ENCODE measurements around the gene LRRC28.

Gene LRRC28

DNA sequence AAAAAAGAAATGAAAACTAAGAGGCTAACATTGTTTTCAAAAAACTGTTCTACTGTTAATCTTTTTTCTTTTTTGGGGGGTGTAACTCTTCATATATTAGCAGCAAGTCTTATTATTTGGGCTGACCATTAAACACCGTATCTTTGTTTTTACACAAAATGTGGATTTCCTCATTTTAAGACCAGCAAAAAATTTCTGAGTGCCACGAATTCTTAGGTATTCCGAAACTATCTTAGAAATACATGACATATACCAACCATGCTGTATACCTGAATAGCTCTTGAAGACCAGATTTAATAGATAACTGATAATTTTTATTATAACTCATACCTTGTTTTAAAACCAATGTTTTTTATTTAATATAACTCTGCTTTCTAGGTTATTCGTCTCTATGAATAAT is 1.3 kb upstream of the LRRC28 start:
- H3K4me3 ChIP-seq (ENCODE audit: low read depth in 1 of 2, low read length in 2 of 2) = peak overlapping the region; percentile 70 to 97
- H3K27ac ChIP-seq (ENCODE audit: low read length) = peak overlapping the region; percentile 99
- H3K9me3 ChIP-seq (ENCODE audit: control insufficient read depth in 1 of 2, low read length in 2 of 2) = no peaks in the 10 kb centered on the region
- no peaks in the 10 kb centered on the region for H3K36me3 ChIP-seq (ENCODE audit: control insufficient read depth in 1 of 2, insufficient read depth in 2 of 2, low read length in 2 of 2)
- H3K27me3 ChIP-seq (ENCODE audit: low read depth, low read length) = no peaks in the 10 kb centered on the region
- peaks cover 0 to 29% of the 10 kb centered on the region in 2 donors for H3K4me1 ChIP-seq (ENCODE audit: control insufficient read depth in 1 of 2, insufficient read depth in 2 of 2, low read length in 2 of 2)

DNA sequence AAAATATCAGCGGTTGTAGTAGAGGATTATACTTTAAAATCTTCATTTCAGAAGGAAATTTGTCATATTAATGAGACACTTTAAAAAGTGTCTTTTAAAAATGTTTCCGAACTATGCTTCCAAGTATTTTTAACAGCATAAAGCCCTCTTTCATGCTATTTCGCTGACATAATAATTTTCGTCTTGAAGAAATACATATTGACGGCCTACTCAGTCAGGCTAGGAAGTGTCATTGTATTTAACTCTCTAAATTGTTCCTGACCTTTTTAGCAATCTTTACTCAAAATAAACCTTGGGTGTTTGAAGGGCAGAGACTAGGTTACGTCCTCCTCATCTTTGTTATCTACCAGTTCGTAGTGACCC is 806 bp upstream of the LRRC28 start:
- no peaks in the 10 kb centered on the region for H3K9me3 ChIP-seq (ENCODE audit: control insufficient read depth in 1 of 2, low read length in 2 of 2)
- peaks cover 0 to 29% of the 10 kb centered on the region in 2 donors for H3K4me1 ChIP-seq (ENCODE audit: control insufficient read depth in 1 of 2, insufficient read depth in 2 of 2, low read length in 2 of 2)
- peak overlapping the region; percentile 86 to 97 for H3K4me3 ChIP-seq (ENCODE audit: low read depth in 1 of 2, low read length in 2 of 2)
- no peaks in the 10 kb centered on the region for H3K27me3 ChIP-seq (ENCODE audit: low read depth, low read length)
- peak overlapping the region; percentile 99 for H3K27ac ChIP-seq (ENCODE audit: low read length)
- no peaks in the 10 kb centered on the region for H3K36me3 ChIP-seq (ENCODE audit: control insufficient read depth in 1 of 2, insufficient read depth in 2 of 2, low read length in 2 of 2)

DNA sequence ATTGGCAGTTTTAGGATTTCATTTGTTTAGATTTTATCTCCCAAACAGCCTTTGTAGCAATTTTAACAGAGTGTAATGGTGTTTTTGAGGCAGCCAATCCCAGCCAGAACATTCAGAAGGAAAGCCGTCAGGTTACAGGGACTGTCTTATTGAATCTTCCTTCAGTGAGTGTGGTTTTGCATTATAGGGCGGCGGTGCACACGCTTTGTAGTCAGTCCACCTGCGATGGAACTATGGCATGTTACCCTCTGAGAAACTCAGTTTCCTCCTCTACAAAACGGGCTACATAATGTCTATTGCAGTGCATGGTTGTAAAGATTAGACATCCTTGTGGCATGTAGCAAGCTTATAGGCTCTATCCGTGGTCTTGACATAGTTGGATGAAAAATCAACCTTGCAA is 1.0 kb downstream of the LRRC28 start:
- H3K27ac ChIP-seq (ENCODE audit: low read length) = no peak overlapping the region
- peaks cover 0 to 6% of the 10 kb centered on the region in 2 donors for H3K36me3 ChIP-seq (ENCODE audit: control insufficient read depth in 1 of 2, insufficient read depth in 2 of 2, low read length in 2 of 2)
- H3K9me3 ChIP-seq (ENCODE audit: control insufficient read depth in 1 of 2, low read length in 2 of 2) = no peaks in the 10 kb centered on the region
- peaks cover 0 to 29% of the 10 kb centered on the region in 2 donors for H3K4me1 ChIP-seq (ENCODE audit: control insufficient read depth in 1 of 2, insufficient read depth in 2 of 2, low read length in 2 of 2)
- peak overlapping the region; percentile 86 for H3K4me3 ChIP-seq (ENCODE audit: low read depth in 1 of 2, low read length in 2 of 2)
- no peaks in the 10 kb centered on the region for H3K27me3 ChIP-seq (ENCODE audit: low read depth, low read length)

DNA sequence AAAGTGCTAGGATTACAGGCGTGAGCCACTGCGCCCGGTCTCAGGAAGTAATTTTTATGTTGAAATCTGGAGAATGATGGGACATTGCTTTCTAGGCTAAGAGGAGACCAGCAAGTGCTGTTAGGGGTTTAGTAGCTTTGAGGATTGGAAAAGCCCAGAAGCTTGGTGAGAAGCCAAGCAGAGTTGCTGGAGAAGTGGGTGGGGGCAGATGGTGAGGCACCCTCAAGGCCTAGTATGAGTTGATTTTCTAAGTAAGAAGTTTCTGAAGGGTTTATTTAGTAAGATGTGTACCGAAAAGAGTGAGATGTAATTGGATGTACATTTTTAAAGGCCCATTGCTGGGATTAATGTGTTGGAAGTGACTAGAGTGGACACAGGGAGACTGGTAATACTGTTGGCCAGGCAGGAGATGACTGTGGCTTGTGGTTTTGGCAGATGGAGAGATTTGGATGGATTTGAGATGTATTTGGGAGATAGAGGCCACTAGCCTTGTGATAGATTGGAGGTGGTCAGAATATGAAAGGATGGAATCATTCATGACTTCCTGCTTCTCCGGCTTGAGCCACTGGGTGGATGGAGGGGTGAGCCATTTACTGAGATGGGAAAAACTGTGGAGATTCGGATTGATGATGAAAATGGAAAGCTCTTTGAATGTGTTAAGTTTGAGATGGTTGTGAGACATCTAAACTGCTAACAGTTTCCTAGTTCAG is 2.3 kb downstream of the LRRC28 start:
- Histone ChIP-seq H3K36me3 (ENCODE audit: control insufficient read depth in 1 of 2, insufficient read depth in 2 of 2, low read length in 2 of 2) (peaks cover 0 to 11% of the 10 kb centered on the region in 2 donors), H3K27ac (ENCODE audit: low read length) (no peak overlapping the region), H3K4me1 (ENCODE audit: control insufficient read depth in 1 of 2, insufficient read depth in 2 of 2, low read length in 2 of 2) (peaks cover 0 to 18% of the 10 kb centered on the region in 2 donors), H3K27me3 (ENCODE audit: low read depth, low read length) (no peaks in the 10 kb centered on the region), H3K9me3 (ENCODE audit: control insufficient read depth in 1 of 2, low read length in 2 of 2) (no peaks in the 10 kb centered on the region), H3K4me3 (ENCODE audit: low read depth in 1 of 2, low read length in 2 of 2) (no peak overlapping the region)

DNA sequence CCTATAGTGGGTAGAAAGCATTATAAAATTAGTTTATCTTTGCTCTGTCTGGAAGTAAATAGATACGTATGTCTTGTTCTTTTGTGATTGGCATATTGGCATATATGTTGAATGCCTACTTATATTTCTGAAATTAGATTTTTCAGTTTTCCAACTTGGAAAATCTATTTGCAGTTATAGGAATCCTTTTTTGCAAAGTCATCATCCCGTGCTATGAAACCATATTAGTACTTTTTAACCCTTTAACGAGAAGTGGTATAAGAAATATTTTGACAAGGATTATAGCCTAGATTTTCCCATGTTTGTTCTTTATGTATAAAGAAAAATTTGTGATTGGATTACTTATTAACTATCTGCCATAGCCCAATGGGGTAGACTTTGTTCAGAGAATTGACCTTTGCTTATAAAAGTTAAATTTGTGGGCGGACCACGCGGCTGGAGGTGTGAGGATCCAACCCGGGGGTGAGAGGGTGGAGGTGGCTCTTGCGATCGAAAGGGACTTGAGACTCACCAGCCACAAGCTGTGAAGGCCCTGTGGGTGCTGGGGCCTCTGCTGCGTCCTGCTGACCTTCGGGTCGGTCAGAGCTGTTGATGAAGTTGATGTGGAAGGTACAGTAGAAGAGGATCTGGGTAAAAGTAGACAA is 5.9 kb downstream of the LRRC28 start:
- Histone ChIP-seq H3K4me3 (ENCODE audit: low read depth in 1 of 2, low read length in 2 of 2) (no peak overlapping the region), H3K9me3 (ENCODE audit: control insufficient read depth in 1 of 2, low read length in 2 of 2) (no peaks in the 10 kb centered on the region), H3K36me3 (ENCODE audit: control insufficient read depth in 1 of 2, insufficient read depth in 2 of 2, low read length in 2 of 2) (peaks cover 0 to 11% of the 10 kb centered on the region in 2 donors), H3K27ac (ENCODE audit: low read length) (no peak overlapping the region), H3K4me1 (ENCODE audit: control insufficient read depth in 1 of 2, insufficient read depth in 2 of 2, low read length in 2 of 2) (peaks cover 0 to 13% of the 10 kb centered on the region in 2 donors), H3K27me3 (ENCODE audit: low read depth, low read length) (no peaks in the 10 kb centered on the region)

DNA sequence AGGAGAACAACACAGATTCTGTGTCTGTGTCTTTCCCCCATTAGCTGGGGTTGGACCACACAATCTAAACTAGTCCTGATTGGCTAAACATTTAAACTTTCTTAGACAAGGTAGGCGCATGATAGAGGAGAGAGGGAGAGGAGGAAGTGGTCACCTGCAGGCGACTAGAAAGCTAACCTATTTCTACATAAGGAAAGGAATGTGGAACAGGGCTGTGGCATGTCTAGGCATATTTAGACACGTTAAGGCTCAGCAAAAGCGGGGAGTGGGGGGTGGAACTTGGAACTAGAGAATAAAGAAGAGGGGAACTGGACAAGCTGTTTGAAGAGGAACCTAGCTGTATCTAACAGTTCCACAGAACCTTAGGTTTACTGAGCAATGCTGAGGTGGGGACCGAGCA is 12.8 kb downstream of the LRRC28 start:
- H3K4me3 ChIP-seq (ENCODE audit: low read depth in 1 of 2, low read length in 2 of 2) = no peak overlapping the region

DNA sequence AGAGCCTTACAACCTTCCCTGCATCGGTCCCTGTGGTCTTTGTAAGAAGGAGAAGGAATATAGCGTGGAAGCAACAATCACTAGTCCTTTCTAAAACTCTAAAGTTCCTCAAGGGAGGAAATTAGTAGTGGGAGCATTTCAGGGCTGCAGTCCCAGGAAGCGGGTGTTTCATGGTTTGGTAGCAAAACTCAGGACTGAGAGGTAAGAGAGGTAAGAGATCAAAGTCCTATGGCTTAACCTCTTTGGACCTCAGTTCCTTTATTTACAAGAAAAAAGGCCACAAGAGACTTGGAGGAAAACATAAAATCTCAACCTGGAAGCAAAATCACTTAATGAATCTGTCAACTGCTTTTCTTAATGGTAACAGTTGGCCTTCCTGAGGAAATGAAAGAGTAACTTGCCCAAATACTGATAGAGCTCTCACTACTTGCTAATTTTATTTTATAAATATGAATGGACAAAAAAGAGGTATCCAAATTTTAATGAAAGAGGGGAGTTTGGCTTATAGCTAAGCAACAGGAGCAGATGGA is 14.3 kb downstream of the LRRC28 start:
- Histone ChIP-seq H3K4me1 (ENCODE audit: control insufficient read depth in 1 of 2, insufficient read depth in 2 of 2, low read length in 2 of 2) (no peaks in the 10 kb centered on the region), H3K27me3 (ENCODE audit: low read depth, low read length) (no peaks in the 10 kb centered on the region), H3K9me3 (ENCODE audit: control insufficient read depth in 1 of 2, low read length in 2 of 2) (no peaks in the 10 kb centered on the region), H3K36me3 (ENCODE audit: control insufficient read depth in 1 of 2, insufficient read depth in 2 of 2, low read length in 2 of 2) (no peaks in the 10 kb centered on the region), H3K4me3 (ENCODE audit: low read depth in 1 of 2, low read length in 2 of 2) (no peak overlapping the region), H3K27ac (ENCODE audit: low read length) (no peak overlapping the region)

More for the DNA sequence above, 12.8 kb downstream of the LRRC28 start:
- no peaks in the 10 kb centered on the region for H3K36me3 ChIP-seq (ENCODE audit: control insufficient read depth in 1 of 2, insufficient read depth in 2 of 2, low read length in 2 of 2)
- H3K4me1 ChIP-seq (ENCODE audit: control insufficient read depth in 1 of 2, insufficient read depth in 2 of 2, low read length in 2 of 2) = no peaks in the 10 kb centered on the region
- no peaks in the 10 kb centered on the region for H3K9me3 ChIP-seq (ENCODE audit: control insufficient read depth in 1 of 2, low read length in 2 of 2)
- no peaks in the 10 kb centered on the region for H3K27me3 ChIP-seq (ENCODE audit: low read depth, low read length)
- no peak overlapping the region for H3K27ac ChIP-seq (ENCODE audit: low read length)

DNA sequence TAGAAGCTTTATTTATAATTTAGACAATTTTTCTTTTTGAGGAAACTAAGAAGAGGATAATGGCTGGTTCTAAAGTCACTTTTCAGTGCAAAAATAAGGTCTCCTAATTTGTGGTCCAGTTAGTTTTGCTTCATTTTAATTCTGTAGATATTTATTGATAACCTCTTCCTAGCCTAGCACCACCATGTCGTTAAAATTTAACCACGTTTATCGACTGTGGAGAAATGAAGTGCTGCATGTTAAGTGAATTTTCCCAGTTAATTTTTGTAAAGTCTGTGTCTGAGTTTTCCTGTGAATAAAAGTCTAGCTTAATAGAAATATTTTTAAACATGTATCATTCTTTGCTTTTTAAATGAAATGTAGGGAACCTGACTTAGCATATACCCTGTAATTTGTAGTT is 16.7 kb downstream of the LRRC28 start:
- Histone ChIP-seq H3K4me1 (ENCODE audit: control insufficient read depth in 1 of 2, insufficient read depth in 2 of 2, low read length in 2 of 2) (no peaks in the 10 kb centered on the region), H3K36me3 (ENCODE audit: control insufficient read depth in 1 of 2, insufficient read depth in 2 of 2, low read length in 2 of 2) (no peaks in the 10 kb centered on the region), H3K9me3 (ENCODE audit: control insufficient read depth in 1 of 2, low read length in 2 of 2) (no peaks in the 10 kb centered on the region), H3K27me3 (ENCODE audit: low read depth, low read length) (no peaks in the 10 kb centered on the region), H3K27ac (ENCODE audit: low read length) (no peak overlapping the region), H3K4me3 (ENCODE audit: low read depth in 1 of 2, low read length in 2 of 2) (no peak overlapping the region)

DNA sequence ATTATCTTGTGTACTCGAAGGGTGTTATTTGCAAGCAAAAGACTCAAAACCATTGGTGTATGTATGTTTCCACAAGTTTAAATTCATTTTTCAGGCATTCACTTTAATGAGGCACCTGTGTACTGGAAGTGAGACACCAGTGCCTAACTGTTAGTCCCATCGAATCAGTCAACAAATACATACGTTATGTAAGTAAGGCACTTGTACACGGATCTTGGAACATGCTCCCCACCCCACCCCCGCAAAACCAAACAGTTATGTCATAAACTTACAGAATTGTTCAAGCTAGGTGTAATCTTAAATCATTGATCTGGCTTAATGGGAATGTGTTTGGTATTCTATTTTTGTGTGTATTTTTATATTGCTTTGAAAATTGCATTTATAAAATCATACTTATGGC is 17.1 kb downstream of the LRRC28 start:
- H3K4me3 ChIP-seq (ENCODE audit: low read depth in 1 of 2, low read length in 2 of 2) = no peak overlapping the region
- H3K4me1 ChIP-seq (ENCODE audit: control insufficient read depth in 1 of 2, insufficient read depth in 2 of 2, low read length in 2 of 2) = no peaks in the 10 kb centered on the region
- H3K36me3 ChIP-seq (ENCODE audit: control insufficient read depth in 1 of 2, insufficient read depth in 2 of 2, low read length in 2 of 2) = no peaks in the 10 kb centered on the region
- no peaks in the 10 kb centered on the region for H3K9me3 ChIP-seq (ENCODE audit: control insufficient read depth in 1 of 2, low read length in 2 of 2)
- H3K27me3 ChIP-seq (ENCODE audit: low read depth, low read length) = no peaks in the 10 kb centered on the region
- H3K27ac ChIP-seq (ENCODE audit: low read length) = no peak overlapping the region

DNA sequence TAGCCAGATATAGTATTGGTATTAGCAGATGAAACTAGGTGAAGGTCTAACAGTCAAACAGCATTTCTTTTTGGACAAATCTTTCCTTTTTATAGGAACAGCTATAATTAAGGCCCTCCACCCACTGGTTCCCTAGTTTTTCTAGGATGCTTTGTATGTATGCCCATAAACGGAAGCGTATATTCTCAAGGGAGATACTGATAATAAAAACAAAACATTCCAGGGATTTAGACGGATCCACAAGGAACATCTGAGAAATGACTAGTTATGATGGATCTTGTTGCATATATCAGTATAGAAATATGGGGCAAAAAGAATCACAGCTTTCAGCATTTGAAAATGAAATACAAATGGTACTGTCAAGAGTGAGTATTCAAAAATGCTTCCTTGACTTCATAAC is 22.5 kb downstream of the LRRC28 start:
- Histone ChIP-seq H3K4me1 (ENCODE audit: control insufficient read depth in 1 of 2, insufficient read depth in 2 of 2, low read length in 2 of 2) (no peaks in the 10 kb centered on the region), H3K9me3 (ENCODE audit: control insufficient read depth in 1 of 2, low read length in 2 of 2) (no peaks in the 10 kb centered on the region), H3K27me3 (ENCODE audit: low read depth, low read length) (no peaks in the 10 kb centered on the region), H3K36me3 (ENCODE audit: control insufficient read depth in 1 of 2, insufficient read depth in 2 of 2, low read length in 2 of 2) (no peaks in the 10 kb centered on the region), H3K4me3 (ENCODE audit: low read depth in 1 of 2, low read length in 2 of 2) (no peak overlapping the region), H3K27ac (ENCODE audit: low read length) (no peak overlapping the region)

DNA sequence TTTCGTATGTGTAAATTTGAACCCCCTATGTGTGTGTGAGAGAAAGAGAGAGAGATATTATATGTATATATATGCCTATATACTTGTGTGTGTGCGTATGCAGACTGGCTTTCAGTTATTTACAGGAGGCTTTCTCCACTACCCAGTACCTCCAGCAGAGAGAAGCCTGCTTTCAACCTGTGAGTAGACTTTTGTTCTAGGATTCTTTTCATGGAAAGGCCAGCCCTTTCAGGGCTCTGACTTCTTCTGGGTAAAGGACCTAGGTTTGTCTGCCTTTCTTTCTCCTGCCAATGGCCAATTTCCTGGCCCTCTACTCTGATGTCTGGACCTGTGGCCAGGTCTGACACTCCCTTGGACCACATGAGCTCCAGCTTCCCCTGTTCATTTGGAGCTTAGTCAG is 23.8 kb downstream of the LRRC28 start:
- Histone ChIP-seq H3K4me3 (ENCODE audit: low read depth in 1 of 2, low read length in 2 of 2) (no peak overlapping the region), H3K9me3 (ENCODE audit: control insufficient read depth in 1 of 2, low read length in 2 of 2) (no peaks in the 10 kb centered on the region), H3K27me3 (ENCODE audit: low read depth, low read length) (no peaks in the 10 kb centered on the region), H3K27ac (ENCODE audit: low read length) (no peak overlapping the region), H3K4me1 (ENCODE audit: control insufficient read depth in 1 of 2, insufficient read depth in 2 of 2, low read length in 2 of 2) (no peaks in the 10 kb centered on the region), H3K36me3 (ENCODE audit: control insufficient read depth in 1 of 2, insufficient read depth in 2 of 2, low read length in 2 of 2) (no peaks in the 10 kb centered on the region)
